ENCODE data around the gene ERMARD.

ERMARD gene

DNA sequence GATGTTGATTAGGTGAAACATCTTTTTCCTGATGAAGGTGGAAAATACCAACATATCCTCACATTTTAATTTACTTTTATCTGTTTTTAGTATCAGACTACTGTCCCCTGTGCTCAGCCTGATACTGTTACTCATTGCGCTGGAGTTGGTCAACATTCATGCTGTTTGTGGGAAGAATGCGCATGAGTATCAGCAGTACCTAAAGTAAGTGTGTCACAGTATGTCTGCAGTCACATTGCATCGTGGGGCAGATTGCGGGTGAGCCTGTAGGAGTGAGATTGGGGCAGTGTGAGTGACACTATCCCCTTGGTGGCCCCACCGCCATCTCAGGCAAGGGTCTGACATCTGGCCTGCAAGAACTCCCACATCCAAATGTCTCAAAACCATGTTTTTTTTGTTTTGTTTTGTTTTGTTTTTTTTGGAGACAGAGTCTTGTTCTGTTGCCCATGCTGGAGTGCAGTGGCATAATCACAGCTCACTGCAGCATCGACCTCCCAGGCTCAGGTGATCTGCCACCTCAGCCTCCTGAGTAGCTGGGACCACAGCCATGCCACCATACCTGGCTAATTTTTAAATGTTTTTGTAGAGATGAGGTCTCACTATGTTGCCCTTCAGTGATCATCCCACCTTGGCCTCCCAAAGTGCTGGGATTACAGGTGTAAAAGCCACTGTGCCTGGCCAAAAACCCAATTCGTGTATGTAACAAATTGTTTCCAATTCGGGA, 27.8 kb downstream of the ERMARD start:
- TF ChIP-seq SPI1 (IDR thresholded peaks at IDR 0.05; ENCODE audit: borderline replicate concordance, low read depth) (no peak), GABPA (IDR thresholded peaks at IDR 0.05; ENCODE audit: low read depth) (no peak), POLR2AphosphoS5 (IDR thresholded peaks at IDR 0.05; ENCODE audit: low read depth) (no peak)
- TF ChIP-seq, protein P1, sequence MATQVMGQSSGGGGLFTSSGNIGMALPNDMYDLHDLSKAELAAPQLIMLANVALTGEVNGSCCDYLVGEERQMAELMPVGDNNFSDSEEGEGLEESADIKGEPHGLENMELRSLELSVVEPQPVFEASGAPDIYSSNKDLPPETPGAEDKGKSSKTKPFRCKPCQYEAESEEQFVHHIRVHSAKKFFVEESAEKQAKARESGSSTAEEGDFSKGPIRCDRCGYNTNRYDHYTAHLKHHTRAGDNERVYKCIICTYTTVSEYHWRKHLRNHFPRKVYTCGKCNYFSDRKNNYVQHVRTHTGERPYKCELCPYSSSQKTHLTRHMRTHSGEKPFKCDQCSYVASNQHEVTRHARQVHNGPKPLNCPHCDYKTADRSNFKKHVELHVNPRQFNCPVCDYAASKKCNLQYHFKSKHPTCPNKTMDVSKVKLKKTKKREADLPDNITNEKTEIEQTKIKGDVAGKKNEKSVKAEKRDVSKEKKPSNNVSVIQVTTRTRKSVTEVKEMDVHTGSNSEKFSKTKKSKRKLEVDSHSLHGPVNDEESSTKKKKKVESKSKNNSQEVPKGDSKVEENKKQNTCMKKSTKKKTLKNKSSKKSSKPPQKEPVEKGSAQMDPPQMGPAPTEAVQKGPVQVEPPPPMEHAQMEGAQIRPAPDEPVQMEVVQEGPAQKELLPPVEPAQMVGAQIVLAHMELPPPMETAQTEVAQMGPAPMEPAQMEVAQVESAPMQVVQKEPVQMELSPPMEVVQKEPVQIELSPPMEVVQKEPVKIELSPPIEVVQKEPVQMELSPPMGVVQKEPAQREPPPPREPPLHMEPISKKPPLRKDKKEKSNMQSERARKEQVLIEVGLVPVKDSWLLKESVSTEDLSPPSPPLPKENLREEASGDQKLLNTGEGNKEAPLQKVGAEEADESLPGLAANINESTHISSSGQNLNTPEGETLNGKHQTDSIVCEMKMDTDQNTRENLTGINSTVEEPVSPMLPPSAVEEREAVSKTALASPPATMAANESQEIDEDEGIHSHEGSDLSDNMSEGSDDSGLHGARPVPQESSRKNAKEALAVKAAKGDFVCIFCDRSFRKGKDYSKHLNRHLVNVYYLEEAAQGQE (IDR thresholded peaks at IDR 0.05; ENCODE audit: insufficient replicate concordance, low read depth): no peak
- TF ChIP-seq, protein P2, sequence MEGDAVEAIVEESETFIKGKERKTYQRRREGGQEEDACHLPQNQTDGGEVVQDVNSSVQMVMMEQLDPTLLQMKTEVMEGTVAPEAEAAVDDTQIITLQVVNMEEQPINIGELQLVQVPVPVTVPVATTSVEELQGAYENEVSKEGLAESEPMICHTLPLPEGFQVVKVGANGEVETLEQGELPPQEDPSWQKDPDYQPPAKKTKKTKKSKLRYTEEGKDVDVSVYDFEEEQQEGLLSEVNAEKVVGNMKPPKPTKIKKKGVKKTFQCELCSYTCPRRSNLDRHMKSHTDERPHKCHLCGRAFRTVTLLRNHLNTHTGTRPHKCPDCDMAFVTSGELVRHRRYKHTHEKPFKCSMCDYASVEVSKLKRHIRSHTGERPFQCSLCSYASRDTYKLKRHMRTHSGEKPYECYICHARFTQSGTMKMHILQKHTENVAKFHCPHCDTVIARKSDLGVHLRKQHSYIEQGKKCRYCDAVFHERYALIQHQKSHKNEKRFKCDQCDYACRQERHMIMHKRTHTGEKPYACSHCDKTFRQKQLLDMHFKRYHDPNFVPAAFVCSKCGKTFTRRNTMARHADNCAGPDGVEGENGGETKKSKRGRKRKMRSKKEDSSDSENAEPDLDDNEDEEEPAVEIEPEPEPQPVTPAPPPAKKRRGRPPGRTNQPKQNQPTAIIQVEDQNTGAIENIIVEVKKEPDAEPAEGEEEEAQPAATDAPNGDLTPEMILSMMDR (IDR thresholded peaks at IDR 0.05; ENCODE audit: insufficient read depth, low read length): no peak
- DNase-seq (ENCODE audit: low read depth in 1 of 2, low spot score in 1 of 2): no peak
- Histone ChIP-seq H3K4me3 (replicated peaks; ENCODE audit: insufficient read depth, low read length) (no peak overlapping the region), H3K27me3 (ENCODE audit: insufficient read depth, poor library complexity, severe bottlenecking) (no peaks in the 10 kb centered on the region), H3K27ac (replicated peaks) (no peak overlapping the region)

DNA sequence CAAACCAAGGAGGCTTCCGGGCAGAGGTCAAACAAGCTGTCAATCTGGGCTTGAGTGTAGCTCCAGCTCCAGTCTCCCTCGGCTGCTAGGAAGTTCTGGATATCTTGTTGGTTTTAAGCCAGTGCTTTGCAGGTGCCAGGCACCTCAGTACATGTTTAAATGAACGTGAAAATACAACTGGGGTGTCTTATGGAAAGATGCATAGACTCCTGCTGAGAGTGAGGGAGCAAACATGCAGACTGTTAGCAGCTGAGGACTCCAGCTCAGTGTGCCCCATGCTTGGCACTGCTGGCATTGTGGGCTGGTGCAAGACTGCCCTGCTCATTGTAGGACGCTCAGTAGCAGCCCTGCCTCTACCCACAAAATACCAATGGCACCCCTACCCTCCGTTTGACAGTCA, 28.5 kb downstream of the ERMARD start:
- no peak overlapping the region for H3K4me3 ChIP-seq (replicated peaks; ENCODE audit: insufficient read depth, low read length)
- TF ChIP-seq POLR2AphosphoS5 (IDR thresholded peaks at IDR 0.05; ENCODE audit: low read depth) (no peak), GABPA (IDR thresholded peaks at IDR 0.05; ENCODE audit: low read depth) (no peak), SPI1 (IDR thresholded peaks at IDR 0.05; ENCODE audit: borderline replicate concordance, low read depth) (no peak)
- TF ChIP-seq, protein P1 (IDR thresholded peaks at IDR 0.05; ENCODE audit: insufficient replicate concordance, low read depth): no peak
- TF ChIP-seq, protein P2 (IDR thresholded peaks at IDR 0.05; ENCODE audit: insufficient read depth, low read length): no peak
- no peak for DNase-seq (ENCODE audit: low read depth in 1 of 2, low spot score in 1 of 2)
- H3K27ac ChIP-seq (replicated peaks): no peak overlapping the region
- H3K27me3 ChIP-seq (ENCODE audit: insufficient read depth, poor library complexity, severe bottlenecking): no peaks in the 10 kb centered on the region

DNA sequence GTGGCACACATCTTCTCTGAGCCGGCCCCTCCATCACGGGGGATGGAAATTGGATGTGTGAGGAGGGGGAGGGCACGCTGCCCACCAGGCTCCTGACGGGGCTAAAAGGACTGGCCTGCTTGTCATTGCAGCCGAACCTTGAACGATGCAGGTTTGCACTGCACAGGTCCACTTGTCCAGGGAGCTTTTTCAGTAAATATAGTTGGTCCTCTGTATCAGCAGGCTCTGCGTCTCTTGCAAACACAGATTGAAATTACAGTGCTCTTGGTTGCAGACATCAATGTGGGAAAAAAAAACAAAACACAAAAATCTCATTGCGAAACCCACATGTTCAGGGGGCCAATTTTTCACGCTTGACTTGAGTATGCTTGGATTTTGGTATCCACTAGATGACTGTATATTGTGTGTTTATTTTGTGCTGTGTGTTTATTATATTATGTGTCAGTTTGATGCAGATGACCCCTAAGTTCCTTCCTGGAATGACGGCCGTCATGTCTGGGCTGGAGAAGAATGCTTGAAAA, 29.2 kb downstream of the ERMARD start:
- H3K27ac ChIP-seq (replicated peaks): no peak overlapping the region
- H3K4me3 ChIP-seq (replicated peaks; ENCODE audit: insufficient read depth, low read length): no peak overlapping the region
- no peak for DNase-seq (ENCODE audit: low read depth in 1 of 2, low spot score in 1 of 2)
- no peaks in the 10 kb centered on the region for H3K27me3 ChIP-seq (ENCODE audit: insufficient read depth, poor library complexity, severe bottlenecking)
- no peak for TF ChIP-seq POLR2AphosphoS5 (IDR thresholded peaks at IDR 0.05; ENCODE audit: low read depth)
- TF ChIP-seq, protein P2 (IDR thresholded peaks at IDR 0.05; ENCODE audit: insufficient read depth, low read length): no peak
- no peak for TF ChIP-seq GABPA (IDR thresholded peaks at IDR 0.05; ENCODE audit: low read depth)
- TF ChIP-seq SPI1 (IDR thresholded peaks at IDR 0.05; ENCODE audit: borderline replicate concordance, low read depth): no peak
- TF ChIP-seq, protein P1 (IDR thresholded peaks at IDR 0.05; ENCODE audit: insufficient replicate concordance, low read depth): no peak
